Esophagus muscularis mucosa (tissue), 3 donors: ENCODE measurements around the gene ZNF486.
"Not testable (repeated sequence)": the region's sequence is repeated elsewhere in the genome, so short reads cannot be mapped to it uniquely, and the experiment has no call there.

Experiments used
- CTCF ChIP-seq, 3 experiments: fragments of 200-600 bp in 2 of 3; fragments of 450-650 bp in 1 of 3; sonication (generic) in 2 of 3; IDR thresholded peaks; one replicate each; pipeline ENCODE4 v1.5.1; 2017 to 2019; ENCODE audit warnings: antibody characterized with exemption in 3 of 3, mild to moderate bottlenecking in 2 of 3, moderate library complexity in 1 of 3
- POLR2AphosphoS5 ChIP-seq, 2 donors: sonication (generic); formaldehyde crosslinking; IDR thresholded peaks; one replicate each; pipeline ENCODE4 v1.6.1; 2017; ENCODE audit warnings: antibody characterized with exemption in 2 of 2

- TF ChIP-seq POLR2AphosphoS5, CTCF (IDR thresholded peaks at IDR 0.05): not testable (repeated sequence)
Measured at GRCh38 chr19:20175848-20176247, 8.8 kb downstream of the ZNF486 start.
